Activated CD8-positive, alpha-beta memory T cell treated with anti-CD3 and anti-CD28 coated beads, Interleukin-2, amount 50 U/mL, for 24 hours (primary cell): ENCODE measurements around the gene NTM.
"Not testable (repeated sequence)": the region's sequence is repeated elsewhere in the genome, so short reads cannot be mapped to it uniquely, and the experiment has no call there.

Experiments
- DNase-seq: peaks from one replicate; pipeline ENCODE4 v3.0.0-alpha.2; 2020; ENCODE audit errors: extremely low read depth

The NTM gene

DNA sequence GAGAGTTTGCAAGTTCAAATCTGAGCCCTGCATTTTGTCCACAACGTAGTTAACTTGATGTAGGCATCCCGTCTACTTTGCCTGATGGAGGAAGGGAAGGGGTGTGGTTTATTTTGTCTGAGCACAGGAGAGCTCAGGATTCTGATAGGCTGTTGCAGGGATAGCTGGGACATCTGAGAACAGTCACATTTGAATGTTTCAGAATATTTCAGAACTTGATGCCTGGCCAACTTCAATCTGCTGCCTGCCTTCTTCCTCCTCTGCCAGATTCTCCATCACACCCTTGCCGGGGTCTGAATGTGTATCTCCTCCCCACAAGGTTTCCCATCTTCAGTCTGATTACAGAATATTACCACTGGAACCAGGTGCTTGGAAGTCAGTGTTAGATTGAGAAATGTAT is 51.6 kb downstream of the NTM start:
- no peak for DNase-seq

DNA sequence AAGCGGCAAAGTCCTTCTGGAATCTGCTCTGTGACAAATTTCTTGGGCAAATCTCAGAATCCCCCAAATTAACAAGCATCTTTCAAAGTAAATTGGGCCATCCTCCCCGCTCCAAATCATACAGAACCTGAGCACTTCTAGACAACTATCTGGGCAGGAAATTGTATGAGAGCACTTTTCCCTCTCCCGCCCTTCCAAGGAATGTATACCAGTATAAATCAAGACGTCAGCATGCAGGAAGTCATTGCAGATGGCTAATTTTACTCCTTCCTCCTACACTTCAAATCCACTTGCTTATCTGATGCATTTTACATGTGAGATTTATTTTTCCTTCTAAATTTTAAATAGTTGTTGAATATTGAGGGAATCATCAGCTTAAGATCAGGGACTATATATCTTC is 52.1 kb downstream of the NTM start:
- DNase-seq, result no peak

DNA sequence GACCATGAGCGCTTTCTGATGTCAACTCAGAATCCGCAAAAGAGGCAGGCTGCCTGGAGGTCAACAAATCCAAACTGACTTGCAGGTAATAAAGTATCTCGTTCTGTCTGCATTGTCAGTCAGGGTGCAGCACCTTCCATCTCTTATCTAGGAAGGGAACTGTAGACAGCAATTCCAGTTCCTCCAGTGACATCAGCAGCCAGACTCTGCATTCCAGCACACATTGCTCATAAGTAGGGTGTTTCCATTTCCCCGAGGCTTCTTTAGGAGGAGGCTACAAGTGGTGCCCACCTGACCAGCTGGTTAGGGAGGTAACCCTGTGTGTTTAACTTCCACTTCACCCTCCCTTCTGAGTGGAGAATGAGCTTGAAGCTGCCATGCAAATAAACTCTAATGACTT is 53.3 kb downstream of the NTM start:
- no peak for DNase-seq

DNA sequence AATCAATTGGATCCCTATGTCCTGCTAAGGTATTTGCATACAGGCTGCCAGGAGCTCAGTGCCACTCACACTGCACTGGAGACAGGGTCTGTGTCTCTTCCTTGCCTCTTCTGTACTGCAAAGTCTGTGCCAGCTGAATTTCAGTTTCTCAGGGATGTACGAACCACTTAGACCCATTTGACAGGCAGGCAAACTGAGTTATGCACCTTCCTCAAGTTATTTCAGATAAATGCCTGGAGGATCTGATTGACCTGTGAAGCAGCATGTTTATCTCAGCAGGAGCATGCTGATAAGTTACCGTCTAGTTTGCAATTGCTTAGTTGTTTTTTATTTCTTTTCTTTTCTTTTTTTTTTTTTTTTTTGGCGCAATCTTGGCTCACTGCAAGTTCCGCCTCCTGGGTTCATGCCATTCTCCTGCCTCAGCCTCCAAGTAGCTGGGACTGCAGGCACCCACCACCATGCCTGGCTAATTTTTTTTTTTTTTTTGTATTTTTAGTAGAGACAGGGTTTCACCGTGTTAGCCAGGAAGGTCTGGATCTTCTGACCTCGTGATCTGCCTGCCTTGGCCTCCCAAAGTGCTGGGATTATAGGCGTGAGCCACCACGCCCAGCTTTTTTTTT is 54.0 kb downstream of the NTM start:
- not testable (repeated sequence) for DNase-seq

DNA sequence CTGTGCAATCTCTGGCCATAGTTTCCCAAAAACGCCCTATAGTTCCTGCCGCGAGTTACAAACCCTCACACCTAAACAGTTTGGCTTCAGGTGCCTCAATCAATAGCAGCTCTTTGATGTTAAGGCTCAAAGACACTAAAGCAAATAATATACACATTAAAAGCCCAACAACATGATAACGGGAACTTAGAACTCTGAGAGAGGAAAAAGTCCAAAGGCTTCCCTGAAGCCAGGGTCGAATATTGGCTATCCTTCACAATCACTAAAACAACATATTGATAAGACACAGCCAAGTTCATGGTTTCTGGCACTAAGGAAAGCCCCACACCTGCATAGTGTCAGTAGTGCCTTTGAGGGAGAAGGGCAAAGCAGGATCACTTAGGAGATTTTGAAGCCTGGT is 54.9 kb downstream of the NTM start:
- no peak for DNase-seq

DNA sequence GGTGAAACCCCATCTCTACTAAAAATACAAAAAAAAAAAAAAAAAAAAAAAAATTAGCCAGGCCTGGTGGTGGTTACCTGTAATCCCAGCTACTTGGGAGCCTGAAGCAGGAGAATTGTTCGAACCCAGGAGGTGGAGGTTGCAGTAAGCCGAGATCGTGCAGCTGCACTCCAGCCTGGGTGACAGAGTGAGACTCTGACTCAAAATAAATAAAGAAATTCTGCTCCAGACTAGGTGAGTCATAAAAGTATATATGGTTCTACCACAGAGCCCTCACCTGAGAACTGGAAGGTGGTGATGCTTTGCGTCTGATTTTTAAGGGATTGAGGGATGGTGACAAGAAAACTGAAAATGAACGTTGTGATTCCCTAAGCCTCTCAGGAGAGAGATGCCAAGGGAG is 58.4 kb downstream of the NTM start:
- no peak for DNase-seq

DNA sequence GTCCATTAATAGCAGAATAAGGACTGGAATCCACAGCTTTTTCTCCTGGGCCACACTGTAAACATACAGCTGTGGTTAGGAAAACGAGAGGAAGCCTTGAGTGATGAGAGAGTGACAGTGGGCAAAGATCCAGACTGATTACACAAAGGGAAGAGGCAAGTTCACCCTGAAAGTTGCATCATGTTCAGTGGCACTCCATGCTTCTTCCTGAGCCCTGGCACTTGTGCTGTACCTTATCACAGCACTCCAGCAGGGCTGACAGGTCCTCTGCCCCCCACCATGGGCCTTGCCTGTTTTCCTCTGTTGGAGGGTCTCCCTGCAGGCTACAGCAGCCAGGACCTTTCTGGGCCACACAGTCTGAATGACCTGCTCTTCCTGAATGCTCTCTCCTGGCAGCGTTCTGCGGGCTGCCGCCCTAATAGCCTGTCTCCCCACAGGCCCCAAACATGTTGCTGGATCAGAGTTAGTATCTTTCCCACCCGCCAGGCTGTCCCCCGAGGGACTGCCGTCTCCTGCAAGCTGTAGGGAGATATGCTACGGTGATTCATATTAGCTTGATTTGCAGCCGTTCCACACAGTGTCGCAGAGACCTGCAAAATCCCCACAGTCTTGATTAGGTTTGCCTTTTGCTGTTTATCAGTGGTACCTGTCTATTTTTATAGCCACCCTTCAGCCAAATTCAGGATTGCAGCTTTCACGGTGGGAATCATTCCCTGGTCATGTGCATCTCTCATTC is 60.2 kb downstream of the NTM start:
- DNase-seq, result no peak

DNA sequence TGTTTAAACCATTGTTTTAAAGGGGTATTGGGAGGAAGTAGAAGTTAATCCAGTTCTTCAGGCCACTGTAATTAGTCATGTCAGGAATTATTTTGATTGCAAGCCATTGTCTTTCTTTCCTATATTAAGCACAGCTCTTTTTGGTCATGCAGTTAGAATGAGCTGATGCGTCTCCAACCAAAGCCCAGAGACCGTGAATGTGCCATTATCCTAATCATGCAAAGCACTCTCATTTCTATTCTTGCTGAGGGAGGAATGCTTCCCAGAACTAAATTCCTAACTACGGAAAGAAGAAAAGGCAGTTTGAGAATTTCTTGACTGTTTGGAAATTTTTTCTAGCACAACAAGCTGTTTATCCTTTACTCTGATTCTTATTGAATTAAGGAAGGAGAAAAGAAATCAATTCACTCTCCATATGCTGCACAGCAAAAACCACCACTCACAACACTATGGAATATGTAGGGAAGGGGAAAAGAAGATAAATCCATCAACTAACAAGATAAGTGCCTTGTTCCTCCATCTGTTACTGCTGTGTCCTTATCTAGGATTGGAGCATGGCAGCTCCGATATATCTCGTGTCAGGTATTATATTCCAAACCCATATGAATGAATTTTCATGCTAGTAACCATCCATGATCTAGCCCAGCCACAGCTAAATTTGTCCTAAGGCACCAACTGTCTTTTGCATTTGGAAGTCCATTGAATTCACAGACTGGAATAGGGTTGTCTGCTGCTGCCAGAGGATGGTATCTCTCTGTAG is 70.8 kb downstream of the NTM start:
- no peak for DNase-seq

DNA sequence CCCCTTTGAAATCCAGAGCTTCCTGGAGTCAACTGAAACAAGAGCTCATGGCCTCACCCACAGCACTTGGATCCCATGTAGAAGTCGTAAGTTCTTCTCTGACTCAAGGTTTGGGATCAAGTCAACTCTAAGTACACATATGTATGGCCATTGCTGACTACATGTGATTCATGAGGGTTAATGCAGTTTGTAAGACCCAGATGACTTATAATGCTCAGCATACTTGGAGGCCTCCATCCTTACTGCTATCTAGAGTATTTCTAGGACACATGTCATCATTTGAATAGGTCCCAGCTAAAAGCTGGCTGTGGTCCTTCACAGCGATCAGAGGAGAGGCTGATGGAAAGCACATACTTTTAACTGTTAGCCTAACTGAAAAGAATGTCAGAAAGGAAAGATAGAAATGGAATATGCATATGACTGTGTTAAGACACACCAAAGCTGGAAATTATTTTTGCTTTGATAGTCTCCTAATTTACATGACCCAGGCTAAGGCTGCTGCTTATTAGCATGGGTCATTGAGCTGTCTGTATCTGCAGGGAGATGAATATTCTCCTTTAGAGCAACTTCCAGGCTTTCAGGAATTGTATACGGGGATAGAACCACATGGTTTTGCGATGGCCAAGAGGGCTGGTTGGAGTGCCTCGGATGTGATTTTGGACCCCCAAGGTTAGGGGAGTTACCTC is 76.3 kb downstream of the NTM start:
- no peak for DNase-seq

DNA sequence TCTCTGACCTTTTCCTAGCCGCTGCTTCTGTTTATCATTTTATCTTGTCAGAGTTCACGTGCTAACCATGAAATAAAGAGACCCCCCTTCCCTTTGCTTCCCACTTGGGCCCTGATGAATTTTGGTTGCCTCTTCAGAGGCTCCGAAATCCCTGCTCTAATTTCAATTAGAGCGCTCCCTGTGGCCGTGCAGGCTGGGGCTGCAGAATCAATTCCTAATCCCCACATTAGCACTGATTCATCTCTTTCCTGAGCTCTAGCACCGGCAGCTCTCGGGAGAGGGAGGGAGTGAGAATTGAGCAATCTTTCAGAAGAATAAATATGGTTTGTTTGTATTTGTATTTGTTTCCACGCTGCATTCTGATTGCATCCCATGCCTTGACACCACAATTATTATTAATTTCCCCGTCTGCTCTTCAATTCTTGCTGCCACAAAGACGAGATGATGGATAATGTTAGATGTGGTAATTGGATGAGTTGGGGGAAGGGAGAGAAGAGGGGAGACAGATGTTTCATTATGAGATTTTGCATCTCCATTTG is 76.9 kb downstream of the NTM start:
- no peak for DNase-seq

DNA sequence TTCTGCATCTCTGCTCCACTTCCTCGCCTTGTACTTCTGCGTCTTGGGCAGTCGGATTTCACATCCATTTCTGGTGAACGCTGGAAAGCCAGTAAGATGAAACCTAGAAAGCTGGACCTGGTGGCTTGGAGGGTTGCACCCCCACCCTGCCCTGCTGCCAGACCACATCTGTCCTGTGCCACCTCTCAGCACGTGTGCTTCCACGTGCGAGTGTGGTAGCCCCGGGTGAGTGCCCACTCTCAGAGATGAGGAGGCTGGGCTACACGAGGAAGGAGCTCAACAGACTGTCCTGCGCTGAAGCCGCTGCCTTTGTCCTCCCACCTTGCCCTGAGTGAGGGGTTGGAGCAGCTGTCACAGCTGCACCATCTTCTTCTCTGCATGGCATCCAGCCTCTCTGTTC is 77.5 kb downstream of the NTM start:
- no peak for DNase-seq

DNA sequence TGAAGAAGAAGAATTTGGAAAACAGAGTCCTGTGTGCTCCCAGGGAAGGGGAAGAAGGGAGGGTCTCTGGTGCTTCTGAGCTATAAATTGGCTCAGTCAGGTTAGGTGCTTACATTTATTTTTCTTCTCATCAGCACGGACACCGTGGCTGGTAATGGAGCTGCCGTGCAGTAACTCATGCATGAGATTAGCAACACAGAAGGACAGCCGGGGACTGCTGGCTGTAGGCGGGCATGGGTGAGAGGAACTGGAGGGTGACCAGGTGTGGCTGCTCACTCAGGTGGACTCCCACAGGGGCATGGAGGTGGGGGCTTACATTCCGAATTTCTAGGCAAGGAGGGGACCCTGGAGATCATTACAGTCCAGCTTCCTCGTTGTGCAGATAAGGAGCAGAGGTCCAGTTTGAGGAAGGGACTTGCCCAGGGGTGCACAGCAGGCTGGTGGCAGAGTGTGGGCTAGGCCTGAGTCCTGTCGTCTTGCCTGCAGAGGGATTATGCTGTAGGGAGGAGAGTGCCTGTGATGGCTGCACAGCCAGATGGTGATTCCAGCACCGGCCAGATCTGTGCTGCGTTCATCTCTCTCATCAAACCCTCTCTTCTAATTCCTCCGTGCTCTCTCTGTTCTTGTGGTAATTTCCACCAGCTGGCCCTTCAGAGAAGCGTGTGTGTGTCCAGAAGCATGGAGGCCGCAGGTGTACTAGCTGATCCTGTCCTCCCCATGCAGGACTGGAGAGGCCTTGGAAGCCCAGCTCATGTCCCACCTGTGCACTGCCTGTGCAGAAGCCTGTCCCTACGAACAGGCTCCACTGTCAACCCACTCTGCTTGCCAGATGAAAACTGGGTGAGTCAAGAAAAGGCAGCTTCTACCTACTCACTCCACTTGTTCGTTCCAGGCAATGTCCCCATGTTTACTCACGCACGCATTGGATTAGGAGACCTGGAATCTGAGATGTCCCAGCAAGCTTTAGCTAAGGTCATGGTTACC is 78.9 kb downstream of the NTM start:
- DNase-seq, result no peak

DNA sequence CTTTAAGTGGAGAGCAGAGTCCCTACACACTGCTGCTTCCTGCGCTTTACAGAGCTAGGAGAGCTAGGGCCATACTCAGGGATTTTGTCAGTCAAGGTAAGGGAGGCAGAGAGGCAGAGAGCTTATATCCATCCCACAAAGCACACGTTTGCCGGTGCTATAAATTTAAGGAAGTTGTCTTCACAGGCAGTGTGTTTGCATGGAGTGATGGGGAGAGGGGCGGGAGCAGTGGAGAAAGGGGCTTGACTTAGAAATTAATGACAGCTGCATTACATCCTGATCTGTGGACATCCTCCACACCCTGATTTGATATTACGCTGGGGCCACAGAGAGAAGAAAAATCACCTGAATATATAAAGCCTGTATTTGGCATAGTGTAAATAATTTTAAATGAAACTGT is 84.1 kb downstream of the NTM start:
- no peak for DNase-seq

DNA sequence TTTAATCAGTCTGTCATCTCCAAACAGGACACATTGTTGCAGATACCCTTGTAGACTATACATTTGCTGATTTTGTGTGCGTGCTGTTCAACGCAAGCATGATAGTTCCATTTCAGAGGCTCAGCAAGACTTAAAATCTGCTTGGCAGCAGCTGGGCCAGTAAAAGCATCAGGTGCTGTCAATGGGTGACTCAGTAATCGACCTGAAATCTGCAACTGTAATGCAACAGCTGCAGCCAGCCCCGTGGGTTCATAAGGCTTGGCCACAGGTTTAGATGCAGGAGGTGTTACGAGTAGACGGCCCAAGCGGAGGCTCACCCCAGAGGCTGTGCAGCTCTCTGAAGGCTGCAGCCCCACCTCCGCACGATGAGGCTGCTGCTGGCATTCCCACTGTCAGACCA is 84.6 kb downstream of the NTM start:
- DNase-seq, result no peak

DNA sequence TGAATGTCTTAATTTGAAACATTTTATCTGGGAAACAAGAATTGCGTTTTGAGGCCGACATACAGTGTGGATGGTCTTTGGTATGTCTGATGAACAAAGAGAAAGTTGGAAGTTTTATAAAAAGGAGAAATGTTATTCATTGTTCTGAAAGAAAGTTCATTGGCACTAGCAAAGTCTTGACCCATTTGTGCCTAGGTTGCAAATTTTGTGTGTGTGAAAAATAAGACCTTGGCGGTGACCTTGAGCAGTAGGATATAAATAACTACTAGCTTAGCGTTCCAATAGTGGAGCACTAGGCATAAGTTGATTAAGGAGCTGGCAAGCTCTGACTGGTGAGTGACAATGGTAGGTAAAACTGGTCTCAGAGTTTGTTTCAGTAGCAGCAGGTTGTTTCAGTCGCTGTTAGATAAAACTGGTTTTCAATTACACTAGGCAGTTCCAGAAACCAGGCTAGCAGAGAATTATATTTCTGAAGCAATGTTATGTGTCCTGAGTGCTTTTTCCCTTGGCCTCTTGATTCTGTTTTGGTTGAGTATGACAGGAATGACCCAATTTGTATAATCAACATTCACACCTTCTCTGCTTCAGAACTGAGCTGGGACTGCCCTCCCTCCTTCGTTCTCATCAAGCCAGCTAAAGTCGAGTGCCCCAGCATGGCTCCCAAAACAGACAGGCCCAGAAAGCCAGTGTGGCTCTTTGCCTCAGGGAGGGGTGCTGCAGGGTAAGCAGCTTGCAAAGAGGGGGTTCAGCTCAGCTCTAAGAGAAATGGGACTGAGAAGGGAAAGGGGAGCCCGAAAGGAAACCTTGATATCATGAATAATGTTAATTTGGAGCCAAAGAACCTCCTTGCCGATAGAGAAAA is 85.7 kb downstream of the NTM start:
- DNase-seq, result no peak

DNA sequence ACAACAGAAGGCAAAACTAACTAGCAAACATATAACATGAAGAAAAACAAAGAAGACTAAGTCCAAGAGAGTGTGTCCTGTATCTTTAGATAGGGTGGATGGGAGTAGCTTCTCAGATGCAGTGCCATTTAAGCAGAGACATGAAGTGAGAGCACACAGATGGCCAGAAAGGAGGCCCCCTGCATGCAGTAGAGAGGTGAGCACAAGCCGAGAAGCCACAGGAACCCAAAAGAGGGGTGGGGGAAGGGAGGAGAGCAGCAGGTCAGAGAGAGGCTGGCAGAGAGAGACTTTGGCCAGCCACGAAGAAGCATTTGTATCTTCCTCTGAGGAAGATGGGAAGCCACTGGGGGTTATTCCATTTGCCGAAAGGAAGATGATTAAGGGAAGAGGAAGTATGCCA is 86.7 kb downstream of the NTM start:
- DNase-seq, result no peak

DNA sequence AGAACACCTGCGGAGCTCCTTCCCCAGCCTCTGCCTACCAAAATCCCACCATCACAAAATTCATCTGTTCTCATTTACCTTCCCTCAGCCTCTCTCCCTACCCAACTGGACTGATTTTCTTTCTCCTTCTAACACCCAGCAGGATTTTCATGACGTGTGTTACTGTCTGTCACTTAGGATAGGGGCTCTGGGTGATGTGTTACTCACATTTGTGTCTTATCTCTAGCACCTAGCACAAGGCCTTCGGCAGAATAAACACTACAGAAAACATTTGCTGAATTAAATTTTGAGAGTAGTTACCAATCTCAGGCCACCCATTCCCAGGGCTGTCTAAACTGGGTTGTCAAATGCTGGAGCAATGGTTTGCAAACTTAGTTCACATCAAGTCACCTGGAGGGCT is 88.0 kb downstream of the NTM start:
- no peak for DNase-seq

DNA sequence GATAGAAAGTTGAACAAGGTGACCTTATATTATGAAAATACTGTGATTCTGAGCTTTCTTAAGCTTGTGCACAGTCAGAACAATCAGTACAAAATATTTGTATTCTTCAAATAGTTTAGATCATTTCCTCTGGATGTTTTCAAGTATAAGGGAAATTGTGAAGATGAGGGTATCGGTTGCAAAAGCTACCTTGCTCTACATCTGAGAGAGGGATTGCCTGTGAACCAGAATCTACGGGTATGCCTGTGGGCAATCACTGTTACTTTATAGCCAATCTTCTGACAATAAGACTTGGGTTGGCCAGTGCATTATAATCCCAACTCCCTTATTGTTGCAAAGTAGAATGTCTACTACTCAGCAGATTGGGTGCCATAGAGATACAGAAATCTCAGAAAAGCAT is 90.5 kb downstream of the NTM start:
- no peak for DNase-seq

DNA sequence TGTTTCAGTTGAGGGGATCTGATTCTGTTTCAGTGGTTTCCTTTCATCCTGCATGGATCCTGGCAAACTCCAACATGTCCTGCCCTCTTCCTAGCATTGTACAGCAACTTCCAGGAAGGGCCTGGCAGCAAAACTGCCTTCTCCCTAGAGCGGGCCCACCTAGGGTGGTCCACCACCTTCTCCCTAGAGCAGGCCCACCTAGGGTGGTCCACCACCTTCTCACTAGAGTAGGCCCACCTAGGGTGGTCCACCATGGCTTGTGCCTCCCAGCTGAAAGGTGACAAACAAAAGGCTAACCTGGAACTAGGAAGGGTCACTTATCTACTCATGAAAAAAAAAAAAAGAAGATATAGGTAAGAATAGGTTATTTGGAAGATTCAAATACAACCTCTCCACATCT is 92.2 kb downstream of the NTM start:
- no peak for DNase-seq

DNA sequence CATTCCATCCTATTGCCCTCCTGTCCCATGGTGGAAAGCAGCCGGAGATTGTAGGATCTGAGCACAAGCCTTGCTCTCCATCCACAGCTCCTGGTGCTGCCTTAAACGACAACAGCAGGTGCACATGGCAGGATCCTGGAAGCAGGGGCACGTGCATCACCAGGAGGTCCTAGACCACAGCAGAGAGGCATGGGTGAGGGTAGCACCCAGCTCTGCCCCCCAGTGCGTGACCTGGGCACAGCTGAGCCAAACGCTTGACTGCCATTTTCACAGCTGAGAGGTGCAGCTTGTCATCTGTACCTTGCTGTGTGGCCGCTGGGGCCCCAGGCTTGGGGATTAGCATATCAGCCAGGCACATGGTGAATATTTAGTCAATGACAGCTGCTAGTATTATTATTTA is 92.7 kb downstream of the NTM start:
- DNase-seq, result no peak
